Measurements from ENCODE around the gene TTC19.
A peak's percentile ranks its signal among the peaks of the same experiment; 100 is the strongest.

The TTC19 gene, protein sequence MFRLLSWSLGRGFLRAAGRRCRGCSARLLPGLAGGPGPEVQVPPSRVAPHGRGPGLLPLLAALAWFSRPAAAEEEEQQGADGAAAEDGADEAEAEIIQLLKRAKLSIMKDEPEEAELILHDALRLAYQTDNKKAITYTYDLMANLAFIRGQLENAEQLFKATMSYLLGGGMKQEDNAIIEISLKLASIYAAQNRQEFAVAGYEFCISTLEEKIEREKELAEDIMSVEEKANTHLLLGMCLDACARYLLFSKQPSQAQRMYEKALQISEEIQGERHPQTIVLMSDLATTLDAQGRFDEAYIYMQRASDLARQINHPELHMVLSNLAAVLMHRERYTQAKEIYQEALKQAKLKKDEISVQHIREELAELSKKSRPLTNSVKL

DNA sequence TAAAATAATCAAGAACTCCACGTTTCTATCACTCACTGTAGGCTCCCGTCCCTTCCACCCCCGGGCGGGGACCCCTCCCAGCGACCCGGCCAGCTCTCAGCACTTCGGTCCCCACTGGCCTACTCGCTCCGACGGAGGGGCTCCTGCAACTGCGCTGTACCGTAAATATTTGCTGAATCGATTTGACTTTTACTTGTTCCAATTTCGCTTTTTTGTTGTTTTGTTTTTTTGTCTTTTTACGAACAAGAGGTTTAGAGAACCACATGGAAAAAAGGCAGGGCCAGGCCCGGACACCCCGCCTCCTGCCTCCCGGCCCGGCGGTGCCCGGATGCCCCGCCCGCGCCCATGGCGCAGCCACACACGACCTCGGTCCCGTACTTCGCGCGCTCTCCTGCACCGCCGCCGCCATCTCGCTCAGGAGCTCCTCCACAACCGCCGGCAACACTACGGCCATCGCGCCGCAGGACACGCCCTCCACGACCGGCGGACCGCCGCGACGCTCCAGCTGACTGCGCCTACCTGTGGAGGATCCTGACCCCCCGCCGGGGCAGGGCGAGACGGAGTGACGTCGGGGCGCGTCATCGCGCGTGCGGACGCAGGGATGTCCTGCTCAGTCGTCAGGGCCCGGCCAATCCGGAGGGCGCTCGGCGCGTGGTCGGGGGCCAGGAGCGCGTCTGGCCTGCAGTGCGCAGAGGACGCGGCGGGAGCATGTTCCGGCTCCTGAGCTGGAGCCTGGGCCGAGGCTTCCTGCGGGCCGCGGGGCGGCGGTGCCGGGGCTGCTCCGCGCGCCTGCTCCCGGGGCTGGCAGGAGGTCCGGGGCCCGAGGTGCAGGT lies at the start of gene TTC19, which contains the start of gene ZSWIM7:
Gene TTC19, plus strand, starts transcription at position 684 of the 833 bp plus-strand sequence. Its CDS starts 25 bp downstream, at position 709.
Gene ZSWIM7, minus strand, starts transcription at position 564 of the 833 bp plus-strand sequence. Its CDS starts 110 bp downstream, at position 454.
- Mint-ChIP-seq H3K27me3 (no peaks in the 10 kb centered on the region), H3K27ac (peak within 1 kb of the TSS; percentile 95), H3K4me3 (peak within 1 kb of the TSS; percentile 96), H3K4me1 (peaks cover 17% of the 10 kb centered on the region), H3K36me3 (peaks cover 21% of the 10 kb centered on the region), H3K9me3 (no peaks in the 10 kb centered on the region)
- ATAC-seq (ENCODE audit: low read depth) (peak; percentile 85), DNase-seq (ENCODE audit: low spot score in 2 of 2) (peak; percentile 83 to 92)

DNA sequence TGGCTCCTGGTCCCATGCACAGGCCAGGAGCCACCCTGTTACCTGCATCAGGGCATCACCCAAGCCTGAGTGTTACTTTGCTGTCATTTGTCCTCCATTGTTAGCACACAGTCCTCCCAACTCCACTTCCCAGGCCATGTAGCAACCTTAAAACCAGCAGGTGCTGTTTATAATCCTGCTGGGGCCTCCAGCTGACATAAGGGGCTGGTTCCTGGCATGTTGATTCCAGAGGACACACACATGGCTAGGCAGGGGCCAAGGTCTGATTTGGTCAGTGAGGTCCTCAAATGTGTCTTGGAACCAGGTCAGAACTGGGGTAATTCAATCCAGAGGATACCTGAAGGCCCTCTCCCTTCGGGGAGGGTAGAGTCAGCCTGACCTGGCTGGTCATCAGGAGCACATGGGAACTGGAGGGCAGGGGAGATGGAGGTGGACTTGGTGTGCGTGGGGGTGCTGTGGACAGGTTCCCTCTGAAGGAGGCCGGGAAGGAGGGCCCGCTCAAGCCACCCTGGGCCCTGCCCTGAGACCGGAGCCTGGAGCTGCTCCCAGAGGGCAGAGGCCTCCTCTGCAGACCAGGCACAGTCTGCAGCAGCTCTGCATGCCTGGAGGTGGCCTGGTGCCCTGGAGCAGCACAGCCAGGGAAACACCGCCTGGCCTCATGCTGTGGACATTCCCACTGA lies 48.1 kb upstream of the TTC19 start:
- no peak overlapping the region for H3K27ac Mint-ChIP-seq
- no peaks in the 10 kb centered on the region for H3K36me3 Mint-ChIP-seq
- DNase-seq (ENCODE audit: low spot score in 2 of 2) (no peak), ATAC-seq (ENCODE audit: low read depth) (no peak)
- no peak overlapping the region for H3K4me3 Mint-ChIP-seq
- H3K9me3 Mint-ChIP-seq = no peaks in the 10 kb centered on the region
- H3K27me3 Mint-ChIP-seq = peaks cover 11% of the 10 kb centered on the region
- H3K4me1 Mint-ChIP-seq = no peaks in the 10 kb centered on the region

DNA sequence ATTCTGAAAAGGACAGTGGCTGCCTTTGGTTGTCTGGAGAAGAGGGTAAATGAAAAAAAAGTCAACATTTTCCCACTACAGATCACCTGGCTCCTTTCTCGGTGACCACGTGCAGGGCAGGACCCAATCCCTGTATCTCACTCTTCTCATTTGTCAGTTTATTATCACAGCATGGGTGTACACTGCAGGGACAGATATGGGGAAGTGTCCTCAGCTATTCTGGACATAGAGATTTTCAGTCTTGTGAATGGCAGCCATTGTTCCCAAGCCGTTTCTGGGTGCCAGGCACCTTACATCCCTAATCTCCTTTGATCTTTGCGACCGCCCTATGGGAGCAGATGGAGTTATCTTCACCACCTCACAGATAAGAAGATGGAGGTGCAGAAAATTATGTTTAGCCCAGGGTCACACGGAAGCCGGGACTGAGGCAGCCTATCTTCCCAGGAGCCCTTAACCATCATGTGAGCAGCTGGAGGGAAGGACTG lies 47.5 kb upstream of the TTC19 start:
- Mint-ChIP-seq H3K4me1 (no peaks in the 10 kb centered on the region), H3K4me3 (no peak overlapping the region), H3K36me3 (no peaks in the 10 kb centered on the region), H3K27ac (no peak overlapping the region), H3K9me3 (no peaks in the 10 kb centered on the region), H3K27me3 (peaks cover 11% of the 10 kb centered on the region)
- DNase-seq (ENCODE audit: low spot score in 2 of 2) (no peak), ATAC-seq (ENCODE audit: low read depth) (no peak)

DNA sequence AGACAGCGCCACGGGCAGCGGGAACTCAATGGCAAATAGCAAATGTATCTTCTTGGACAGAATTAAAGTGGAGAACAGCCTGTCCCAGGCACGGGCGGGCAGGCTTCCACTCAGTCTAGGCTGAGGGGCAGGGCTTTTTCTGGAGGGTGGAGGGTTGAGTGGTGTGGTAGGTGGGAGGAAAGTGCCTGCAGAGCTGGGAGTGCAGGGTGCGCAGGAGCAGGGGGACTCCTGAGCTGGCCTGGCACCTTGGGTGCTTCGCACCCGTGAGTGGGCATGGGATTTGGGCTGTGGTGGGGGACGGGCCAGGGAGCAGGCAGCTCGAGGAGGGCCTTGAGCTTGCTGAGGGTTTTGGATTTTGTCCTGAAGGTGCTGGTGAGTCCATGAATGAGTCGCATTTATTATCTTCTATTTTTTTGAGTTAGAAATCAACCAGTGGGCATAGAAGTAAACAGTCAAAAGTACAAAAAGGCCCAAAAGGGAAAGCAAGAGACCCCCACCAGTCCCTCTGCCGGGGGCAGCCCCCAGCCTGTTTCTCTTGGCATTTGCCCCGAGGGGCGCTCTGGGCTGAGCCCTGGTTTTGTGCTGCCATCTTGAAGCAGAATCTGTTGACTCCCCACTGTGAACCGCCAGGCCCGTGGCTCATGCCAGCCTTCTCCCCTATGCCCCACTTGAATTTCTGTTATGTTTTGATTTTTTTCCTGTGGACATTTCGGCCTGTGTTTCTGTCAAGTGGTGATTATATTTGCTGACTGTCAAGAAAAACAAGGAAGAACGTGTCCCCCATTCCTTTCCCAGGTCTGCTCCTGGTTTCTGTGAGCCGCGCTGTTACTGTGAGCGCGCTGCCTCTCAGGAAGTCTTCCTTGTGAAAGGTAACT lies 46.5 kb upstream of the TTC19 start:
- Mint-ChIP-seq H3K27ac (no peak overlapping the region), H3K4me1 (no peaks in the 10 kb centered on the region), H3K4me3 (no peak overlapping the region), H3K36me3 (no peaks in the 10 kb centered on the region), H3K27me3 (peaks cover 17% of the 10 kb centered on the region), H3K9me3 (no peaks in the 10 kb centered on the region)
- ATAC-seq (ENCODE audit: low read depth) (no peak), DNase-seq (ENCODE audit: low spot score in 2 of 2) (no peak)

DNA sequence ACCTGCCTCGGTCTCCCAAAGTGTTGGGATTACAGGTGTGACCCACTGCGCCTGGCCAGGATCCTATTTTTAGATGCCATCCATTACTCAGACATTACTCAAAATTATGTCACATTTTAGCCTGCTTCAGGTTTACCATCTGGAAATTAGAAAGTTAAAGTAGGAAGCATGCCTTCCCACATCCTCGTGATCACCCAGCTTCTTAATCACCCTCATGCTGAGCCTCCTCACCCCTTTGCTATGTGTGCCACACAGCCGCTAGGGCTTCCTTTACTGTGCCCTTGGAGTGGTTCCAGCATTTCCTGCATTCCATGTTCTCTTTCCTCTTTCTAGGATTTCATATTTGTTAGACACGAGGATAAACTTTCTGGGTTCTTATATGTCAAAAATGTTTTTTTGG lies 45.4 kb upstream of the TTC19 start:
- Mint-ChIP-seq H3K36me3 (no peaks in the 10 kb centered on the region), H3K27me3 (peaks cover 23% of the 10 kb centered on the region), H3K4me3 (no peak overlapping the region), H3K4me1 (peaks cover 4% of the 10 kb centered on the region), H3K27ac (no peak overlapping the region), H3K9me3 (no peaks in the 10 kb centered on the region)
- DNase-seq (ENCODE audit: low spot score in 2 of 2) (no peak), ATAC-seq (ENCODE audit: low read depth) (no peak)

DNA sequence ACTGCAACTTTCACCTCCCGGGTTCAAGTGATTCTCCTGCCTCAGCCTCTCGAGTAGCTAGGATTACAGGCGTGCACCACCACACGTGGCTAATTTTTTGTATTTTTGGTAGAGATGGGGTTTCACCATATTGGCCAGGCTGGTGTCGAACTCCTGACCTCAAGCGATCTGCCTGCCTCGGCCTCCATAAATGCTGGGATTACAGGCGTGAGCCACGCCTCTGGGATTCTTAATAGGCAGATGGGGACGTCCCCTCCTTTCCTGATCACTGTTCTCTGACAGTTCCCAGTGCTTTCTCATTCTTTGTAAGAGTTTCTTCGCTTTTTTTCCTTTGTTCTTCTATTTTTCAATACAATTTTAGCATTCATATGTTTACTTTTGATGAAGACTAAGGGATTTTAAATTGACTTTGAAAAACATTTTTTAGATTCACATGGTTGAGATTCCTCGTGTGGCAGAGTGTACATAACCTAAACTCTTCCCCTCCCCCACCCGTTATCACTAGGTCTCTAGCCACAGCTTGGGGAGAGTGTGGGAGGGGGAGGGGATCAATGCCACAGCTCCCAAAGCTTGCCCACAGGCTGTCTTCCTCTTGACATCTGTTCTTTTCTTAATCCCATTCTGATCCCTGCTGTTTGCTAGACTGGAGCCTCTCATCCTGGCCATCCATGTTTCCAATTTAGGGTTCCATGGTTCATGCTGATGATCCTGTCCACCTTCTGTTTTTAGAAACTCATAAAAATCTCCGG lies 43.7 kb upstream of the TTC19 start:
- Mint-ChIP-seq H3K27ac (no peak overlapping the region), H3K9me3 (no peaks in the 10 kb centered on the region), H3K4me1 (peaks cover 4% of the 10 kb centered on the region), H3K36me3 (no peaks in the 10 kb centered on the region), H3K4me3 (no peak overlapping the region), H3K27me3 (peaks cover 21% of the 10 kb centered on the region)
- DNase-seq (ENCODE audit: low spot score in 2 of 2) (no peak), ATAC-seq (ENCODE audit: low read depth) (no peak)

DNA sequence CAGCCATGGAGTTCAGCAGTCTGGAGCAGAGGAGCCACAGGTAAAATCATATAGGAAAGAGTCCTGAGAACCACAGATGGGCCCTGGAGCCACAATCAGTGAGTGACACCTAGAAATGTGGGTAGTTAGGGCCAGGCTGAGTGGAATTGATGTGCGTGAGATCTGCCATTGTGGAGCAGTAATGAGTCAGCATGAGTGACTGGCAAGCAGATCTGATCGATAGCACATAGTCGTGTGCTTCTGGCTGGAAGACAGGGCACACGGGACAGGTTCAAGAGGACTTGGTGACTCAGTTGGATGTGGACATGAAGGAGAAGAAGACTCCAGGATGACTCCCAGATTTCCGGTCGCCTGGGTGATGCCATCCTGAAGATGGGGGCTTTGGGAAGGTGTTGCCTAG lies 42.4 kb upstream of the TTC19 start:
- Mint-ChIP-seq H3K4me1 (peaks cover 4% of the 10 kb centered on the region), H3K27me3 (peaks cover 22% of the 10 kb centered on the region), H3K27ac (no peak overlapping the region), H3K9me3 (no peaks in the 10 kb centered on the region), H3K4me3 (no peak overlapping the region), H3K36me3 (no peaks in the 10 kb centered on the region)
- DNase-seq (ENCODE audit: low spot score in 2 of 2) (no peak), ATAC-seq (ENCODE audit: low read depth) (no peak)

DNA sequence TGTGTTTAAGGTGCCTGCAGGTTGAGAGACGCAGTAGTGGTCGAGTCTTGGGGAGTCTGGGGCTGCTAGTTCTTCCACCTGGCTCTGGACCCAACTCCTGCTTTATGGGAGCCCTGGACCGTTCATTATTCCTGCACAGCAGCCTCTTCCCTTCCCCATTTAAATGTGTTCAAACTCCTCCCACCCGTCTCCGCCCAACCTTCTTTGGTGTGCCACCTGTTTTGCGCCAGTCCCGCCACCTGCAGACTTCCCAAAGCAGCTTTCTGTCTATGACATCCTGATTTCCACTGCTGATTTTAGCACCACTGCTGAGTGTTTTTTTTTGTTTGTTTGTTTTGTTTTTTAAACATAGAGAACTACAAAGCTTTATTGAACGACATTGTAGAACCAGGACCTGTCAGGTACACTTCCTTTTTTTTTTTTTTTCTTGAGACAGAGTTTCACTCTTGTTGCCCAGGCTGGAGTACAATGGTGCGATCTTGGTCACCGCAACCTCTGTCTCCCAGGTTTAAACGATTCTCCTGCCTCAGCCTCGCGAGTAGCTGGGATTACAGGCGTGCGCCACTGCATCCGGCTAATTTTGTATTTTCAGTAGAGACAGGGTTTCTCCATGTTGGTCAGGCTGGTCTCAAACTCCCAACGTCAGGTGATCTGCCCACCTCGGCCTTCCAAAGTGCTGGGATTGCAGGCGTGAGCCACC lies 41.9 kb upstream of the TTC19 start:
- no peaks in the 10 kb centered on the region for H3K9me3 Mint-ChIP-seq
- no peak overlapping the region for H3K27ac Mint-ChIP-seq
- H3K4me1 Mint-ChIP-seq = peaks cover 4% of the 10 kb centered on the region
- DNase-seq (ENCODE audit: low spot score in 2 of 2) = no peak
- ATAC-seq (ENCODE audit: low read depth) = no peak
- H3K27me3 Mint-ChIP-seq = peaks cover 22% of the 10 kb centered on the region
- H3K36me3 Mint-ChIP-seq = no peaks in the 10 kb centered on the region
- H3K4me3 Mint-ChIP-seq = no peak overlapping the region

DNA sequence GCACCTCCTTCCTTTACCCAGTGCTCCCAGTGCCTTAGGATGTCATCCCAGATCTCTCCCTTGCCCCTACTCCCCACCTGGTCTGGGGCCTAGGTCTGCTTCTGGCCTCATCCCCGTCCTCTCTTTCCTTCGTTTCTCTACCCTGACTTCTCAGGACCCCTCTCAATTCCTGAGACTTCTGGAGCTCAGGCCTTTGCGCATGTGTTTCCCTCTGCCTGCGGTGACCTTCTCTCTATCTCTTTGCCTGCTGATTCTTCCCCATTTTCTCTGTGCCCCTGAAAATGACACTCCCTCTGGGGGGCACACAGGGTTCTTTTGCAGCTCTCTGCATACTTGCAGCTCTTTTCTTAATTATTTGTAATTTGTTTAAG lies 41.2 kb upstream of the TTC19 start:
- ATAC-seq (ENCODE audit: low read depth) (no peak), DNase-seq (ENCODE audit: low spot score in 2 of 2) (no peak)
- Mint-ChIP-seq H3K4me1 (peaks cover 4% of the 10 kb centered on the region), H3K4me3 (no peak overlapping the region), H3K27ac (no peak overlapping the region), H3K27me3 (peaks cover 22% of the 10 kb centered on the region), H3K9me3 (no peaks in the 10 kb centered on the region), H3K36me3 (no peaks in the 10 kb centered on the region)

DNA sequence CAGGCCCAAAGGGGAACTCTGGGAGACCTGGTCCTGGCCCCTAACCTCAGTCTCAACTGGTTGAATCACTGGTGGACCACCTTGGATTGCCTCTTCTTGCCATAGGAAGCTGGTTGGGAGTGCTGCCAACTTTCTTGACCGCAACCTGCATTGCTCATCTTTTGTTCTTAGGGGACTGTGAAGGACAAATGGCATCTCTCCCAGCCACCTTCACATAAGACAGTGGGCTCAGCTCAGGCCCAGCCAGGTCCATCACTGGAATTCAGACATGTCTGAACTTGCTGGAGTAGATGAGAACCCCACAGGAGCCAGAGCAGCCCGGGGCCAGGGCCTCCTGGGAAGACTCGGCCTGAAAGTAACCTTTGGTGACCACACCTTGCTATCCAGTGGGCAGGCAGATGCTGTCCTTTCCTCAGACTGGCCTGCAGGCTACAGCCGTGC lies 35.9 kb upstream of the TTC19 start:
- no peak for DNase-seq (ENCODE audit: low spot score in 2 of 2)
- Mint-ChIP-seq H3K36me3 (peaks cover 1% of the 10 kb centered on the region), H3K27ac (no peak overlapping the region), H3K9me3 (no peaks in the 10 kb centered on the region), H3K4me1 (peaks cover 9% of the 10 kb centered on the region), H3K4me3 (no peak overlapping the region), H3K27me3 (peaks cover 21% of the 10 kb centered on the region)
- no peak for ATAC-seq (ENCODE audit: low read depth)

DNA sequence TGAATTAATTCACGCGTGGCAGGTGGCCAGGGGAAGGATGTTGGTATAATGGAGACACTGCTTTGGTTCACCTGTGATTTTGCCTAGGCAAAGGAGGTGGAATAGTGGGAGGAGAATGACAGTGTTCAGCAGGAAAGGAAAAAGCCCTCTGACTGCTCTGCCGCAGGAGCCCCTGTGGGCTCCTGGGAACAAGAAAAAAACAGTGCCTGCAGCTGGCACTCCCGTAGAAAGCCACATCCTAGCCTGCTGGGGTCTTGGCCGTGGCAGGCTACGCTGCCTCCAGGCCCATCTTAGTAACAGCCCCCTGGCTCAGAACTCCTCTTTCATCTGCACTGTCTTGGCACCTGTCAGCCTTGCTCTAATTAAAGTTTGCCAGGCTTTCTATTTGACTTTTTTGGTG lies 34.1 kb upstream of the TTC19 start:
- H3K9me3 Mint-ChIP-seq = no peaks in the 10 kb centered on the region
- DNase-seq (ENCODE audit: low spot score in 2 of 2) (no peak), ATAC-seq (ENCODE audit: low read depth) (no peak)
- no peak overlapping the region for H3K4me3 Mint-ChIP-seq
- H3K27ac Mint-ChIP-seq = no peak overlapping the region
- peaks cover 5% of the 10 kb centered on the region for H3K4me1 Mint-ChIP-seq
- peaks cover 25% of the 10 kb centered on the region for H3K27me3 Mint-ChIP-seq
- H3K36me3 Mint-ChIP-seq = peaks cover 1% of the 10 kb centered on the region

DNA sequence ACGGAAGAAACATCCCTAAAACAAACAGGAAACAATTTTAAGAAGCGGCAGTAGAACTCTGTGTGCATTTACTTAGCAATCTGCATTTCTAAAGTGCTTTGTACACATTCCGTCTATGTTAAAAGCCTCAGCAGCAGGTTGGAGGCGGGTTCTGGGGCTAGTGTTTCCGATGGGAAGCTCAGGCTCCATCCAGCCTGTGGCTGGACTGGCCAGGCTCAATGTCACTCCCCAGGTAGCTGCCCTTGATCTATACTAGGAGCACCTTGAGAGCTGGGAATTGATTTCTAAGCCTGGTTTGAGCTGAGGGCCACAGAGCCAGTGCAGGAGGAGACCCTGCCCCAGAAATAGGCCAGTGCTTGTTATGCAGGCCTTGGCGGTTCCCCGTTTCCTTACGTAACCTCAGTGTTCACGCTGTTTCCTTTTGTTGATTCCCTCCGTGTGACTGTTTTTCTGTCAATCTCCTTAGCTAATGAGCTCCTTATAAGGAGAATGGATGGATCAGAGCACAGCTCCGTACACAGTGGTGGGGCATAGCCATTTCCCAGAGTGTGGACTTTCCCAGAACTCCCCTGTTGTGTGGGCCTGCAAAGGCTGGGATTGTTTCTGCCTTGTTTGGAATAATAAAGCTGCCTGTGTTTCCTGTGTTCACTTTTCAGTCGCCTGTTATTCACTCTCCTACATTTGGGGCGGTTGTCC lies 33.3 kb upstream of the TTC19 start:
- ATAC-seq (ENCODE audit: low read depth) (no peak), DNase-seq (ENCODE audit: low spot score in 2 of 2) (no peak)
- Mint-ChIP-seq H3K4me1 (peaks cover 5% of the 10 kb centered on the region), H3K27ac (no peak overlapping the region), H3K36me3 (peaks cover 1% of the 10 kb centered on the region), H3K9me3 (no peaks in the 10 kb centered on the region), H3K27me3 (peaks cover 25% of the 10 kb centered on the region), H3K4me3 (no peak overlapping the region)

All from memory B cell (primary cell).